Measurements from ENCODE around the gene PHF5A. TPM values are rescaled to one million over a fixed set of nuclear protein-coding genes. Genes with fewer than 3 reads are reported as not detected.

The PHF5A gene
- total and polyA plus RNA-seq, 3 experiments from 2014 or later = 24.9 to 125 (median 120) TPM

DNA sequence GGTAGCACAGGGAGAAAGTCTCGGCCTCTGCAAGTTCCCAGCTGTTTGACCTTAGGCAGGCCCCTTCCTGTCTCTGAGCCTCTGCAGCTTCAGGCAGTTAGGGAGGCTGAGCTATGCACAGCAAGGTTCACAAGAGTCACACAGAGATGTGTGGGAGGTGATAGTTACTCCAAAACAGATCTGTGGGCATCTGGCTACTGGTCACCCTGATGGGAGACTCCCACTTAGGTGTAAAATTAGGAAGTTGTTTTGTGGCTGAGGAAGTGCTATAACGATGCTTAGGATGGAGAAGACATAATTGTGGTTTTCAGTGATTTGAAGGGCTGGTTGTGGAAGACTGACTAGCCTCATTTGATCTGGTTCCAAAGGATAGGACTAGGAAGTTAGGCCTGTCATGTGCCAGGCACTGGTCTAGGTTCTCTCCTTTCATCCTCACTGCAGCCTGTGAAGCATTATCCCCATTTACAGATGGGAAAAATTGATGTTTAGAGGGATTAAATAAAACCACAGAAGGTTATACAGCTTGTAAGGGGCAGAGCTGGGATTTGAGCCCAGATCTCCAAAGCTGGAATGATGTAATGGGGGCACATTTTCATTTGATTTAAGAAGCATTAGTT lies 13.9 kb upstream of the PHF5A start:
- Mint-ChIP-seq H3K4me1 (peaks cover 29 to 71% (median 42%) of the 10 kb centered on the region in 3 donors), H3K4me3 (no peak overlapping the region), H3K27me3 (no peaks in the 10 kb centered on the region), H3K9me3 (no peaks in the 10 kb centered on the region), H3K27ac (peak overlapping the region in 5 of 8 donors; percentile 29 to 68 (median 64)), H3K36me3 (peaks cover 0 to 23% (median 0%) of the 10 kb centered on the region in 3 donors)
- H3K4me3 ChIP-seq (ENCODE audit: low read length) = no peak overlapping the region
- H3K27me3 ChIP-seq (ENCODE audit: insufficient read depth, low read length, poor library complexity, severe bottlenecking) = no peaks in the 10 kb centered on the region
- no peak for DNase-seq
- no peaks in the 10 kb centered on the region for H3K36me3 ChIP-seq (ENCODE audit: insufficient read depth, low read length)
- H3K9me3 ChIP-seq (ENCODE audit: low read length) = no peaks in the 10 kb centered on the region
- ChIA-PET POLR2A (no interaction called here), CTCF (interaction anchor here (1.2 to 2.3 kb wide), 2 partner anchors 44 to 78 kb away, joined by 4 to 7 read pairs; no protein-coding TSS in a partner anchor)
- H3K27ac ChIP-seq (ENCODE audit: low read depth, low read length) = no peak overlapping the region
- H3K4me1 ChIP-seq (ENCODE audit: insufficient read depth, low read length) = no peaks in the 10 kb centered on the region

DNA sequence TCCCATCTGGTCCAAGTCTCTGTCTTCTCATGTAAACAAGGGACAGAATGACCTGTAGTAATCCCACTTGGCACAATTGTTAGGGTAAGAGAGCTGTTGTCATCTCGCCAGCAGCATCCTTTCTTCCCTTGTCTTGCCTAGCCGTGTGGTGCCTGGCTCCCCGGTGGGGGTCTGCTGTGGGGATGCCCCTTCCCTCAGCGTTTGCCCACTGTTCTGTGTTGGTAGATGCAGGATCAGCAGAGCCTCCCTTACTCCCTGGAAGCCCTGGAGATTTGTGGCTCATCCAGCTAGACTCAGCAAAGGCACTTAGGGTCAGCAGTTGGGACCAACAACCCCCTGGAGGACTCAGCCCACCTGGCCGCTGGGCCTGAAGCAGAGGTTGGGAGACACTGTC lies 13.4 kb upstream of the PHF5A start:
- H3K4me1 ChIP-seq (ENCODE audit: insufficient read depth, low read length) = no peaks in the 10 kb centered on the region

DNA sequence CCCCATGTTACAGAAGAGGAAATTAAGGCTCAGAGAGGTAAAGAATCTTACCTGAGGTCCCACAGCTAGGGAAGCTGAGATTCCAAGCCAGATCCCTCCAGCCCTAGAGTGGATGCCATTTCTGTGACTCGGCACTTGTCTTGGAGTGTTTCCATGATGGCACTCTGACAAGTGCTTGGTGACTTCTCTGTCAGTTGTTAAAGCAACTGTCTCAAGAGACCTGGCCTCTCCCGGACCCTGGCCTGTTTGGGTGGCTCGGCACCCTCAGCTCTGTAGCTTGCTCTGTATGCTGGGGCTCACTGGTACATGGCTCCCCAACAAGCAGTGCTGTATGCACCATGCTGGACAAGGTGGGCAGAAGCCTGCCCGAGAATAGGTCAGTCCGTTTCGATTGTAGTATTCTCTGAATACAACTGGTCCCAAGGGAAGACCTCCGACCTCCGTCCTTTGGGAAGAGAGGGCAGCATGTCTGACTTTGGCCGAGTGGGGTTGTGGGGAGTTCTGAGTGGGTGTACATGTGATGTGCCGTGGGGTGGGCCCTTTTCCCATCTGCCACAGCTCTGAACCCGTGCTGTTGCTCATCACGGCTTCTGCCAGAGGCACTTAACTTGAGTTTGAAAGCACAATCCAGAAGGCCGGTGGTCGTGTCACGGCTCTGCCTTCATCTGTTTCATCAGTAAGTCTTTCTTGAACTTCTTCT lies 12.8 kb upstream of the PHF5A start:
- no peak overlapping the region for H3K4me3 ChIP-seq (ENCODE audit: low read length)
- POLR2A ChIA-PET = no interaction called here
- peaks cover 23 to 61% (median 36%) of the 10 kb centered on the region in 3 donors for H3K4me1 Mint-ChIP-seq

More for the DNA sequence above, 13.4 kb upstream of the PHF5A start:
- no peaks in the 10 kb centered on the region for H3K27me3 Mint-ChIP-seq
- H3K4me1 Mint-ChIP-seq = peaks cover 25 to 66% (median 37%) of the 10 kb centered on the region in 3 donors
- H3K27ac ChIP-seq (ENCODE audit: low read depth, low read length) = no peak overlapping the region
- H3K4me3 ChIP-seq (ENCODE audit: low read length) = no peak overlapping the region
- DNase-seq = no peak
- peaks cover 0 to 20% (median 0%) of the 10 kb centered on the region in 3 donors for H3K36me3 Mint-ChIP-seq
- no peaks in the 10 kb centered on the region for H3K9me3 Mint-ChIP-seq
- no peaks in the 10 kb centered on the region for H3K36me3 ChIP-seq (ENCODE audit: insufficient read depth, low read length)
- H3K4me3 Mint-ChIP-seq = no peak overlapping the region
- no peaks in the 10 kb centered on the region for H3K27me3 ChIP-seq (ENCODE audit: insufficient read depth, low read length, poor library complexity, severe bottlenecking)
- H3K9me3 ChIP-seq (ENCODE audit: low read length) = no peaks in the 10 kb centered on the region
- ChIA-PET POLR2A (no interaction called here), CTCF (interaction anchor here (1.2 to 2.3 kb wide), 2 partner anchors 44 to 78 kb away, joined by 4 to 7 read pairs; no protein-coding TSS in a partner anchor)
- peak overlapping the region in 1 of 8 donors; percentile 22 for H3K27ac Mint-ChIP-seq

DNA sequence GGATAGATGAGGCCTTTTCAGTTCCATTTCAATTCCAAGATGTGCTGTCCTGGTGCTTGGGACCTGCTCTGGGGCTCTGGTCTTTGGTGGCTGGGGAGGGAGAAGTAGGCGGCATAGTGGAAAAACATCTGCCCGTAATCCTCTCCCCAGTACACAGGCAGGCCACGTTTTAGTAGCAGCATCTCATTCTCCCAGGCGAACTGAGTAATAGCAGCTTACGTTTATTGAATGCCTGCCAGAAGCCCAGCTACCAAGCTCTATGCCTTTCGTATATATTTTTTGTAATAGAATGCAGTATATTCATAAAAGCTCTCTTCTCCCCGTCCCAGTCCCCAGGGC lies 11.9 kb upstream of the PHF5A start:
- POLR2A ChIA-PET = no interaction called here
- H3K27ac ChIP-seq (ENCODE audit: low read depth, low read length) = no peak overlapping the region

More for the DNA sequence above, 12.8 kb upstream of the PHF5A start:
- Mint-ChIP-seq H3K4me3 (no peak overlapping the region), H3K27me3 (no peaks in the 10 kb centered on the region), H3K9me3 (no peaks in the 10 kb centered on the region), H3K36me3 (peaks cover 0 to 21% (median 0%) of the 10 kb centered on the region in 3 donors), H3K27ac (peak overlapping the region in 1 of 8 donors; percentile 22)
- H3K36me3 ChIP-seq (ENCODE audit: insufficient read depth, low read length) = no peaks in the 10 kb centered on the region
- no peak for DNase-seq
- H3K9me3 ChIP-seq (ENCODE audit: low read length) = no peaks in the 10 kb centered on the region
- H3K4me1 ChIP-seq (ENCODE audit: insufficient read depth, low read length) = no peaks in the 10 kb centered on the region
- no peaks in the 10 kb centered on the region for H3K27me3 ChIP-seq (ENCODE audit: insufficient read depth, low read length, poor library complexity, severe bottlenecking)
- H3K27ac ChIP-seq (ENCODE audit: low read depth, low read length) = no peak overlapping the region
- CTCF ChIA-PET = interaction anchor here (1.2 to 2.3 kb wide), 2 partner anchors 45 to 77 kb away, joined by 4 to 7 read pairs; no protein-coding TSS in a partner anchor

DNA sequence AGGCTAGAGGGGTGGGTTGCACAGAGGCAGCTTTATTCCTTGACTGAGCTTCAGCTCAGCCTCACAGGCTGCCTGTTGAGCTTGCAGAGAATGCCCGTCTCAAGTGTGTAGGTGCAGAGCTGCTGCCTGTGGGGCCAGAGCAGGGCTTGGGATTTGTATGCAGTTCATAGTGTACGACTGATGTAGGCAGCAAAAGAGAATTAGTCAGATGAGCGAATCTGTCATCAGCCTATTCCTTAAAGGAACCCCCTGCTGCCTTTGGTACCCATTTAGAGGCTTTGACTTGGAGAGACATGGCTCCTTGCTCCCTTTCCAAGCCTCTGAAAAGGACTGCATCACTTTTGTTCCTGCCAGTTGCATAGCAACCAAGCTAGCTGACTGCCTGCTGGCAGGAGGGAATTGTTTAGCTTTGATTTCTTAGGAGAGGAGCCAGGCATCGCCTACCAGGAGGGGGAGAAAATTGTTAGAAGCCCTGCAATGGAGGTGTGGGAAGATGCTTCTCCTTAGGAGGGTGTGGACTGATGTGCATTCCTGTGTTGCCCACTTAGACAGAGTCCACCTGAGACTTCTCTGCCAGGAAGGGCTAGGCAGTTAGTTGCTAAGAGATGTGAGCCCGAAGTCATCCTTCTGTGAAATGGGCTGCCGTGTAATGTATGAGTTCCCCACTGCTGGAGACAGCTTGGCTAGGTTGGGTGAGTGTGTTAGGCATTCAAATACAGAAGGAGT lies 11.3 kb upstream of the PHF5A start:
- ChIA-PET CTCF (interaction anchor here (2.3 kb wide), 1 partner anchor 76 kb away, joined by 7 read pairs; no protein-coding TSS in a partner anchor), POLR2A (no interaction called here)
- Mint-ChIP-seq H3K27ac (peak overlapping the region in 2 of 8 donors; percentile 54 to 85), H3K9me3 (no peaks in the 10 kb centered on the region), H3K4me3 (peak overlapping the region in 1 of 7 donors; percentile 6), H3K36me3 (peaks cover 0 to 21% (median 0%) of the 10 kb centered on the region in 3 donors), H3K4me1 (peaks cover 21 to 55% (median 31%) of the 10 kb centered on the region in 3 donors), H3K27me3 (no peaks in the 10 kb centered on the region)
- no peaks in the 10 kb centered on the region for H3K4me1 ChIP-seq (ENCODE audit: insufficient read depth, low read length)
- no peak overlapping the region for H3K27ac ChIP-seq (ENCODE audit: low read depth, low read length)
- no peaks in the 10 kb centered on the region for H3K36me3 ChIP-seq (ENCODE audit: insufficient read depth, low read length)
- H3K9me3 ChIP-seq (ENCODE audit: low read length) = no peaks in the 10 kb centered on the region
- no peaks in the 10 kb centered on the region for H3K27me3 ChIP-seq (ENCODE audit: insufficient read depth, low read length, poor library complexity, severe bottlenecking)
- H3K4me3 ChIP-seq (ENCODE audit: low read length) = no peak overlapping the region
- DNase-seq = no peak

More for the DNA sequence above, 11.9 kb upstream of the PHF5A start:
- no peak overlapping the region for H3K27ac Mint-ChIP-seq
- no peaks in the 10 kb centered on the region for H3K9me3 Mint-ChIP-seq
- H3K4me3 ChIP-seq (ENCODE audit: low read length) = no peak overlapping the region
- H3K4me1 ChIP-seq (ENCODE audit: insufficient read depth, low read length) = no peaks in the 10 kb centered on the region
- no peaks in the 10 kb centered on the region for H3K9me3 ChIP-seq (ENCODE audit: low read length)
- no peaks in the 10 kb centered on the region for H3K36me3 ChIP-seq (ENCODE audit: insufficient read depth, low read length)
- peak overlapping the region in 1 of 7 donors; percentile 6 for H3K4me3 Mint-ChIP-seq
- DNase-seq = no peak
- H3K27me3 ChIP-seq (ENCODE audit: insufficient read depth, low read length, poor library complexity, severe bottlenecking) = no peaks in the 10 kb centered on the region
- H3K36me3 Mint-ChIP-seq = peaks cover 0 to 21% (median 0%) of the 10 kb centered on the region in 3 donors
- CTCF ChIA-PET = interaction anchor here (2.3 kb wide), 1 partner anchor 76 kb away, joined by 7 read pairs; no protein-coding TSS in a partner anchor
- no peaks in the 10 kb centered on the region for H3K27me3 Mint-ChIP-seq
- H3K4me1 Mint-ChIP-seq = peaks cover 20 to 59% (median 31%) of the 10 kb centered on the region in 3 donors

DNA sequence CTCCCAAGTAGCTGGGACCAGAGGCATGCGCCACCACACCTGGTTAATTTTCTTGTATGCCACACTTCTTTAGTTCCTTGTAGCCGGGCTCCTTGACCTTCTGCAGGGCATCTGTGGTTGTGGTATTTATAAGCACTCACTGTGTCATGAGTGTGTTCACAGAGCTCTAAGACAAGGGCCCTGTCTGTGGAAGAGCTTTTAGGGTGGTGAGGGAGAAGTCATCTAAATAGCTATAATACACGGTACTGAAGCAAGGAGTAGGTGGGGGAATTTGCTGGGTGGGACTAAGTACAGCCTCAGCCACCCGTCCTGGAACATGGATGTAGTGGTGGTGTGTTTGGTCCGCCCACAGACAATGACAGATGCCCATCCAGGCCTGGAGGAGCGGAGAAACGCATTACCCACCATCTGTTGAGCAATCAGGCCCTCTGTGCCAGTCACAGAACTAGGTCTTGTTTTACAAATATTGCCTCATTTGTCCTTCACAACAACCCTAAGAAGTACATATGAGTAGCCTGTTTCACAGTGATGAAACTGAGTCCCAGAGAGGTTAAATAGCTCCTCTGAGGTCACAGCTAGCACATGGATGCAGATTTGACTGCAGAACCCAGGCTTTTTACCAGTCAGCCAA lies 10.5 kb upstream of the PHF5A start:
- Mint-ChIP-seq H3K36me3 (peaks cover 0 to 22% (median under 1%) of the 10 kb centered on the region in 3 donors), H3K4me3 (no peak overlapping the region), H3K9me3 (no peaks in the 10 kb centered on the region), H3K4me1 (peaks cover 20 to 52% (median 29%) of the 10 kb centered on the region in 3 donors), H3K27ac (peak overlapping the region in 2 of 8 donors; percentile 40 to 56), H3K27me3 (no peaks in the 10 kb centered on the region)
- Histone ChIP-seq H3K27me3 (ENCODE audit: insufficient read depth, low read length, poor library complexity, severe bottlenecking) (no peaks in the 10 kb centered on the region), H3K4me3 (ENCODE audit: low read length) (no peak overlapping the region), H3K27ac (ENCODE audit: low read depth, low read length) (no peak overlapping the region), H3K4me1 (ENCODE audit: insufficient read depth, low read length) (no peaks in the 10 kb centered on the region), H3K9me3 (ENCODE audit: low read length) (no peaks in the 10 kb centered on the region), H3K36me3 (ENCODE audit: insufficient read depth, low read length) (no peaks in the 10 kb centered on the region)
- CTCF ChIA-PET = interaction anchor here (0.7 to 1.2 kb wide), 2 partner anchors 10 to 75 kb away, joined by 4 to 5 read pairs; partner anchors contain the start of genes ACO2 and PHF5A
- no peak for DNase-seq
- POLR2A ChIA-PET = no interaction called here

DNA sequence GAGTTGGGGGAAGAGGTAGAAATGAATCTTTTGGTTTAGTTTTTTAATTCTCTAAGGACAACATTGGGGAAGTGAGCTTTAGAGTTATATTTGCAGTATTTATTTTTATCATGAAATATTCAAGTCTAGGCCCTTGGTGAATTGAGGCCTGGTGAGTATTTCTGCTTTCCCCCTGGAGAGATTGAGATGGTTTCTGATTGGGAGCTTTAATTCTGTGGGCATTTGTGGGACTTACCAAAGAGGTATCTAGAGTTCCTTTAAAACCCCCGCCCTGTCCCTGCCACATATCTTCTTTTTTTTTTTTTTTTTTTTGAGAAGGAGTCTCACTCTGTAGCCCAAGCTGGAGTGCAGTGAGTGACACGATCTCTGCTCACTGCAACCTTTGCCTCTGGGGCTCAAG lies 10.0 kb upstream of the PHF5A start:
- H3K36me3 Mint-ChIP-seq = peaks cover 0 to 27% (median 3%) of the 10 kb centered on the region in 3 donors
- H3K4me3 ChIP-seq (ENCODE audit: low read length) = no peak overlapping the region
- H3K27ac ChIP-seq (ENCODE audit: low read depth, low read length) = no peak overlapping the region
- H3K4me1 ChIP-seq (ENCODE audit: insufficient read depth, low read length) = no peaks in the 10 kb centered on the region
- H3K27me3 ChIP-seq (ENCODE audit: insufficient read depth, low read length, poor library complexity, severe bottlenecking) = no peaks in the 10 kb centered on the region
- no peak overlapping the region for H3K4me3 Mint-ChIP-seq
- no peaks in the 10 kb centered on the region for H3K36me3 ChIP-seq (ENCODE audit: insufficient read depth, low read length)
- peaks cover 21 to 52% (median 31%) of the 10 kb centered on the region in 3 donors for H3K4me1 Mint-ChIP-seq
- CTCF ChIA-PET = interaction anchor here (1.2 to 2.2 kb wide), 2 partner anchors 10 to 75 kb away, joined by 5 to 6 read pairs; partner anchors contain the start of genes ACO2 and PHF5A
- H3K27me3 Mint-ChIP-seq = no peaks in the 10 kb centered on the region
- H3K9me3 Mint-ChIP-seq = no peaks in the 10 kb centered on the region
- peak overlapping the region in 1 of 8 donors; percentile 32 for H3K27ac Mint-ChIP-seq
- DNase-seq = no peak
- no peaks in the 10 kb centered on the region for H3K9me3 ChIP-seq (ENCODE audit: low read length)
- POLR2A ChIA-PET = no interaction called here

Measured in CD8-positive, alpha-beta memory T cell (primary cell).